GM21737 (cell line): ENCODE data around the gene FRK.

Experiments
- ATAC-seq: cut with Tn5 transposase; IDR thresholded peaks from one replicate; pipeline ENCODE4 v1.9.1; 2021; ENCODE audit warnings: mild to moderate bottlenecking, moderate library complexity; ENCODE audit not compliant: unreplicated experiment

Gene FRK

DNA sequence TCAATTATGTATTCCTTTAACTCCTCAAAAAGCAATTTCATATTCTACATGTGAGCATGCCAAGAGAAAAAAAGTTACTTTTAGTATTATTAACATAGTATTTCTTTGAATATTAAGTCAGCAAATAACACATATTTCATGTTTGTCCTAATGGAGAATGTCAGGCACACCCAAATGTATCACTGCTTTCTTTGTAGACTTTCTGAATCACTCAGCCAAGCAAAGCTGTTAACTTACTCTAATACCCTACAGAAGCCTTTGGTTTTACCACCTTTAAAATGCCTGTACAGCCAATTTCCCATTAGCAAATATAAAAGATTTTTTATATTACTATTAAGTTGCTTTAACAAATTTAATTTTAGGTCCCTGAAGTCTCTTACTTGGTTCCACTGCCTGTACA is 23.8 kb downstream of the FRK start:
- no peak for ATAC-seq

DNA sequence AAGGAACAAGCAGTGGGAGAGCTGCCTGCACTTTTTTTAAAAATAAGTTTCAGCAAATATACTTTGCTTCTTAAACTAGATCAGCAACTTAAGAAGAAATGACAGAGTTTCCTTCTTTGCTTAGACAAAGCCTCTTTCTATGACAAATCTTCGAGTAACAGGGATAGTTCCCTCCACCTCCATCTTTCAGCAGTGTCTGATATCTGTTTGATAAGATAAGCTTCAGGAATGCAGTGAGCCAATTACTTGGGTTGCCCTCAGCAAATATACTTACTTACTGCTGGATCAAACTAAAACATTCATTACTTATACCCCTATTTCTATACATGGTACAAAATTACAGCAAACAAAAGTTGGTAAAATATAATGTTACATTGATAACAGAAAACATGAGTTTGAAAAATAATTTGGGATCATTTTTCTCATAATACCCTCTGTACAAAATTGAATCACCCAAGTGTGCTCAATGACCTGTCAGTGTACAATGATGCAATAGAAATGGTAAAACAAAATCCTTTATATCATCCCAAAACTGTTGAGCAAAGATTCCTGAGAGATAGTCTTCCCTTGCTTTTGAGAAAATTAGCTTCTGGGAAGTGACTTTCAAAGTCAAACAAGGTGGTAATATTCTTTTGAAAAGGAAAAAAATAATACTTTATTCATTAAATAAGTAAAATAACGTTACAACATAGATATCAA is 24.5 kb downstream of the FRK start:
- ATAC-seq = no peak

DNA sequence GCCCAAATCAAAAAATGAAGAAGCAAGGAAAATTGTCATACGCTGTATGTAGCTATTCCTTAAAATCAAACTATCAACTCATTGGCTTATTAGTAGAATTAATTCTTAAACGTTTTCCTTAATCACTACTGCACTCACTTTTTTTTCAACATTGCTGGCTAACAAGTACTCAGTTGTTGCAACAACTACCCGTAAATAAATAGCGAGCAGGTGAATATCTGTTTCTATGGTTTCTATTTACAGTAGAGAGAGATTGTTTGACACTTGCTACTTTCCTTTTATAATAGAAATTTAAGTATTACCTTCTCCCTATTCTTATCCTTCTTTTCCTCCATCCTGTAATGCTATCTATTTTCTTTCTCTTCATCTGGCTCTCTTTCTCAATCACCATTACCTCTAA is 25.1 kb downstream of the FRK start:
- ATAC-seq = no peak

DNA sequence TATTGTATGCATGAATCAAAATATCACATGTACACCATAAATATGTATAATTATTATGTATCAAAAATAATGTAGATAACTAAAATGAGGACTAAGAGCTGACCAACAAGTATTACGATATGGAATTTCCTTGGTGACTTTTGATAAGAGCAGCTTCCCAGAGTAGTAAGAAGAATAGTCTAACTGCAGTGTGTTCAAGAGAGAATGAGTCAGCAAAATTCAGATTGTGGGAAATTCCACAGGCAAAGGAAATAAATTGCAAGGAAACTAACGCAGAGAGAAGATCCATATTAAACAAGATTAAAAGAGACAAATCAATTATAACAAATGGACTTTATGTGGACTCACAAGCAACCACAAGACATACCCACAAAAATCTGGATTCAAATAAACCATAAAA is 26.4 kb downstream of the FRK start:
- ATAC-seq = no peak

DNA sequence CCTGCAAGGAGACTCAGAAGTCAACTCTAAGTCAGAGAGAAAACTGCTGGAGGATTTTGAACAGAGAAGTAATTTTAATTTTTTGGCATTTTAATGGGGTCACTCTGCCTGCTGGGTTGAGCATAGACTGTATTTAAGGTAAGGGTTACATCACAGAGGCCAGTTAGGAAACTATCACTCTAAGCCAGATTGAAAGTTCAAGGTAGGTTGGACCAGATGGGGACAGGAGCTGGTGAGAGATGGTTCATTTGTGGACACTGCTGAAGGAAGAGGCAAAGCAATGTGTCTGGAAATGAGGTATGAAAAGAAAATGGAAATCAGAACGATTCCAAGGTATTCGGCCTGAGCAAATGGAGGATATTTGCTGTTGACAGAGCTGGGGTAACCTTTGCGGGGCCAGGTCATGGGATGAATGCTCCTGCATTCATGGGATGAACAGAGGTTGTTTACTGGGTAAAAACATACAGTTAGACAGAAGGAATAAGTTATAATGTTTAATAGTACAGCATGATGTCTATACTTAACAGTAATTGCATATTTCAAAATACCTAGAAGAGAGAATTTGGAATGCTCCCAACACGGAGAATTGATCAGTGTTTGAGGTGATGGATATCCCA is 26.9 kb downstream of the FRK start:
- ATAC-seq = no peak

DNA sequence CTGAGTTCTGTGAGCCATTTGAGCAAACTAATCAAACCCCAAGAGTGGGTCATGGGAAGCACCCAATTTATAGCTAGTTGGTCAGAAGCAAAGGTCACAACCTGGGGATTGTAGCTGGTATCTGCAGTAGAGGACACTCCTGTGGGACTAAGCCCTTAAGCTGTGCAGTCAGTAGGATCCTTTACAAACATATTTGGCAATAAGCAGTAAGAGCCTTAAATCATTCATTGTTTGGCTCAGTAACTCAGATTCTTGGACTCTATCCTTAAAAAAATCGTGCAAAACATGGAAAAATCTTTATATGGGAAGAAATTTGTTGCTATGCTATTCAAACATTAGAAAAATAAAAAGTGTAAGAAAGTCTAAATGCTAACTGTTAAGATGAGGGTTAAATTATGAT is 29.9 kb downstream of the FRK start:
- ATAC-seq = no peak

DNA sequence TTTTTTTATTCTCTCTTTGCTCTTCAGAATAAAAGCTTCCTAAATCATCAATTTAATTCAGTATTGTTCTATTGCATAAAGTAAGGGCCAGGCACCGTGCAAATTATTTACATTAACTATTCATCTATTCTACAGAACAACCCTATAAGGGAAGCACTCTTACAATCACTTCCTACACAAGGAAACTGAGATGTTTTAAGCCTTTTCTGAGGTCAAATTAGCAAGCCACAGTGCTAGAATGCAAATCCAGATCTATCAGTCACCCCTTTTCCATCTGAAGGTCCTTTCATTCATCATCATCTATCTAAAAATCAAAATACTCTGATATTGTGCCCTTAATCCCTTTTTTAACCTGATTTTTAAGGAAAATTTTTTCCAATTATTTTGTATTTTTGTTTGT is 31.2 kb downstream of the FRK start:
- ATAC-seq = no peak

GRCh38 chr6:116028233-116028632 is 32.5 kb downstream of the FRK start:
- ATAC-seq = no peak

- no peak for ATAC-seq
These were observed 32.9 kb downstream of the FRK start for GRCh38 chr6:116027801-116028200.

DNA sequence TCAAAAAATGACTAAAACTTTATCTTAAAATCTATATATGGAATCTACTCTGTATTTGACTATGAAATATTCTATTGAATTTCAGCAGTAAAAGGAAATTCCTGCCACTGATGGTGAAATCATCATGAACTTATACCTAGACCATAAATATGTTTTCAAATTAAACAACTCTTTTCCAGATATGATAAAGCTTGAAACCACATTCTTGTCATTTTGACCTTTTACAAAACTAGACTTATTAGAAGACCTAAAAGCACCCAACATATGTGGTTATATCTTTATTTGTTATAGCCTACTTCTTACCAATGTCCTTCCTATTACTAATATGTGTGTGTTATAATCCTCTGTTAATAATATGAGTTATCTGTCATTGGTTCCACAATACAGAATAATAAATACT is 35.3 kb downstream of the FRK start:
- ATAC-seq = no peak

- ATAC-seq = no peak
These were observed 37.7 kb downstream of the FRK start for GRCh38 chr6:116022841-116023445.

DNA sequence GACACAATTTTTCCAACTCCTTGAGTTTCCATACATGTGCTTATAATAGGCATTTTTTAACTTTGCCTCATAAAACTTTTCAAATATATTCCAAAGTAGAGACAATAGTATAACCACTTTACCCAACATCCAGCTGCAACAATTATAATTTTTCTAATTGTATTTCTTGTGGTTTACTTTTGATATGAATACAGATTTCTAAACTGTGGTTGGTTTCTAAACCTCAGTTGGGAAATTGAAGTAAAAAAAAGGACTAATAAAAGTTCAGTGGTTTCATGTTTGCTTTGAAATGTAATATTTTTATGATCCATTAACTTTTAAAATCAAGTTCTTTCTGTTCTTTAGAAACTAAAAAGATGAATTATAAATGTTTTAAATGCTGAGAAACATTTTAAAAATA is 40.0 kb downstream of the FRK start:
- ATAC-seq = no peak

DNA sequence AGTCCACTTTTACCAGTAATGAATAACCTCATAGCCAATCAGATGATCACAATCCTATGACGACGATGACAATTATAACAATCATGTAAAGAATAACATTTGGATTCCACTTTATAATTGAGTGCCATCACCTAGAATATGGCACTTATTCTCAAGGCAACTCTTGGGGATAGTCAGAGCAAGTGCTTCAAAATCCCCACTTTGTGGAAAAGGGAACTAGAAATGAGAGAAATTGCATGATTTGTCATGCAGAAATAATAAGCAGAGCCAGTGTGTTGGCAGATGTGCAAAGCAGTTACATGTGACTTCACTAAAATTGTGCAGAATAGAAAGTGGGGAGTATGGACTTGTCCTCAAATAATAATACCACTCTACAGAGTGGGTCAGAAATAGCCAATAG is 41.3 kb downstream of the FRK start:
- peak; percentile 67 for ATAC-seq

GRCh38 chr6:116018976-116019375 is 41.7 kb downstream of the FRK start:
- no peak for ATAC-seq

DNA sequence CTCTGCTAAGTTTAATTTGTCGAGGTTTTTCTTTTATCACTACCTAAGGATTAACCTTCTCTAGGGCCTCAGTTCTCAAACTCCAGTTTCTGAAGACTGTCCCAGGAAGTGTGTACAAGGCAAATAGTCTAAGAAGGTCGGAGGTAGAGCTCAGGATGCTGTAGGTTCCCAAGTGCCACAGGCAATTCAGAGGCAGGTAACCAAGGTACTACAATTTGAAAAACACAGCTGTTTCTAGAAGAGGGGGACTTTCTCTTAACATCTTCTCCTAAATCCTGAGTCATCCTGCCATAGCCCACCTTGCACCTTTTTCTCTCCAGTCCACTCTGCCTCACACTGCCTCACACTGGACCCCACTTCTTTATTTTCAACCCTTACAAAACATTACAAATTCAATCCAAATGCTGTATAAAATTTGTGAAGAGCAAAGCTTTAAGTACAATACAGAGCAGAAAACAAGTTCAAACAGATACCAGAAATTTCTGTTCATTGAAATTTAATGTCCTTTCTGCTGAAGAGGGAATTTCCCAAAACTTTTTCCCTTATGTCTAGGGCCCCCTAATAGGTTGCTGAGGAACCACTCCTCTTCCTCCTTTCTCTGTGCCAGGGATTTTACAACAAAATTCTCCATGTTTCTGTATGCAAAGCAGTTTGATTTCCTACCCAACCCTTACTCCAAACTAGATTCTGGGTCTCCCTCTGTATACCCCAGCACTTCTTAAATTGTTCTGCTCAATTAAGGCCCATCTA is 43.0 kb downstream of the FRK start:
- ATAC-seq = peak; percentile 23

- peak; percentile 32 for ATAC-seq
These were observed 43.7 kb downstream of the FRK start for GRCh38 chr6:116016846-116017545.

DNA sequence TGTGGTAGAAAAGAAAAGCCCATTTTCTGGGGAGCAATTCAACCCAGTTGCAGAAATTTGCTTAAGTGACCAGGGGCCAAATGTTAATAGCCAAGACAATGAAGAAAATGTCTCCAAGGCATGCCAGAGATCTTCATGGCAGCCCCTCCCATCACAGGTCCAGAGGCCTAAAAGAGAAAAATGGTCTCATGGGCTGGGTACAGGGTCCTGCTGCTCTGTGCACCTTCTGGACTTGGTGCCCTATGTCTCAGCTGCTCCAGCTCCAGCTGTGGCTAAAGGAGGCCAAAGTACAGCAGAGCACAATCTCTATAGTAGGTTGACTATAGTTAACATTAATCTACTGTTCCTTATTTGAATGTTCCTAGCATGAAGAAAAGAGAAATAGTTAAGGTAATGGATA is 44.7 kb downstream of the FRK start:
- ATAC-seq = no peak

DNA sequence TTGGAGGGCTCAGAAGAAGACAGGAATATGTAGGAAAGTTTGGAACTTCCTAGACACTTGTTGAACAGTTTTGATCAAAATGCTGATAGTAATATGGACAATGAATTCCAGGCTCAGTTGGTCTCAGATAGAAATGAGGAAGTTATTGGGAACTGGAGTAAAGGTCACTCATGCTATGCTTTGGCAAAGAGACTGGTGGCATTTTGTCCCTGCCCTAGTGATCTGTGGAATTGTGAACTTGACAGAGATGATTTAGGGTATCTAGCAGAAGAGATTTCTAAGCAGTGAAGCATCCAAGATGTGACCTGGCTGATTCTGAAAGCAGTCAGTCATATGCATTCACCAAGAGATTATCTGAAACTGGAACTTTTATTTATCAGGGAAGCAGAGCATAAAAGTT is 45.1 kb downstream of the FRK start:
- ATAC-seq = no peak

GRCh38 chr6:116012951-116013350 is 47.7 kb downstream of the FRK start:
- ATAC-seq = no peak

DNA sequence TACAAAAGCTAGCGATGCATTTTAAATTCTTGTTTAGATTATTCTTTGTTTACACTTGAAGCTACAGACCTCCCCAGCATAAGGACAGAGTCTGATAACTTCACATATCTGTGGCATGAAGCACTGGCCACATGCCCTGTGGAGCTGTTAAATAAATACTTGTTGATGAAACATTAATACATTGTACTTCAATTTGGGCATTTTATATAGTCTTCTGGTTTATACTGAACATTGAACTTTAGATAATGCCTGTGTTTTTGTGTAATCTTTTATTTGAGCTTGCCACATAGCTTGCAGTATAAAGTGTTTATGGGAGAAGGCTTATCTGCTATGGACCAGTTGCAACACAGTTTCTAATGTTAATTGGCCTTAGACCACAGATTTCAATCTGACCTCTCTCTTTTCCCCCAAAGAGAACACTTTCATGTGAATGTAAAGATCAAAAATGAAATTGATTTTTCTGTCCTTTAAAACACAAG is 48.2 kb downstream of the FRK start:
- no peak for ATAC-seq

DNA sequence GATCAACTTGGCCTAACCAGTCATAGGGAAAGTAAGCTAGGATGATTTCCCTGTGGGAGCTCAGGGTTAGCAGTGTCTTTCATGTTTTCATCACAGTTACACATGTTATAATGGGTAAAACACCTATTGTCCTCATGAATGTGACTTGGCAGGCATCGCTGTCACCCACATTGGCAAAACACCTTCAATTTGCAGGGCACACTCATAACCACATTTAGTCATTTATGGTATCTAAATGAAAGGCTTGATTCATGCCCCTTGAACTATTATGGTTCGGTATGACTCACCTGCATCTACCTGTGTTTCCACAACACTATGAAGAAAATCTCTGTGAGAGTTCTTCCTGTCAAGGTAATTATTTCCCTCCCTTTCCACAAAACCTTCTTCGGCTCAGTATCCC is 49.2 kb downstream of the FRK start:
- ATAC-seq = peak; percentile 48
